HG03460 (cell line): ENCODE measurements around the gene DMRTC2.
"Not testable (repeated sequence)": the region's sequence is repeated elsewhere in the genome, so short reads cannot be mapped to it uniquely, and the experiment has no call there.

Experiments
- ATAC-seq: cut with Tn5 transposase; IDR thresholded peaks from one replicate; pipeline ENCODE4 v1.9.1; 2021; ENCODE audit not compliant: unreplicated experiment

DMRTC2 gene

GRCh38 chr19:41869374-41869955, 24.6 kb downstream of the DMRTC2 start:
- no peak for ATAC-seq

GRCh38 chr19:41870401-41870873, 25.6 kb downstream of the DMRTC2 start:
- no peak for ATAC-seq

GRCh38 chr19:41871573-41872383, 26.9 kb downstream of the DMRTC2 start:
- peak; percentile 58 for ATAC-seq

GRCh38 chr19:41872384-41872774, 27.5 kb downstream of the DMRTC2 start:
- ATAC-seq, result no peak

GRCh38 chr19:41872775-41873647, 28.2 kb downstream of the DMRTC2 start:
- no peak for ATAC-seq

- not testable (repeated sequence) for ATAC-seq
Measured at GRCh38 chr19:41875973-41876372, 31.1 kb downstream of the DMRTC2 start.

GRCh38 chr19:41876847-41877832, 32.3 kb downstream of the DMRTC2 start, which contains the start of gene CD79A:
Gene CD79A, plus strand, starts transcription at chr19:41877279. Its CDS starts 26 bp downstream, at chr19:41877305.
- peak; percentile 67 for ATAC-seq

- ATAC-seq, result no peak
Measured at GRCh38 chr19:41877916-41878905, 33.4 kb downstream of the DMRTC2 start.

- ATAC-seq, result no peak
Measured at GRCh38 chr19:41879080-41879479, 34.2 kb downstream of the DMRTC2 start.

- no peak for ATAC-seq
Measured at GRCh38 chr19:41879670-41880328, 35.0 kb downstream of the DMRTC2 start.

GRCh38 chr19:41880329-41880708, 35.5 kb downstream of the DMRTC2 start:
- ATAC-seq, result no peak

GRCh38 chr19:41882568-41883462, 38.0 kb downstream of the DMRTC2 start, which contains the start of gene ARHGEF1:
Gene ARHGEF1, plus strand, starts transcription at chr19:41883184. Its CDS starts 4,899 bp downstream, at chr19:41888083.
- no peak for ATAC-seq

- no peak for ATAC-seq
Measured at GRCh38 chr19:41883463-41883820, 38.6 kb downstream of the DMRTC2 start.

- peak; percentile 68 for ATAC-seq
Measured at GRCh38 chr19:41883821-41884733, 39.2 kb downstream of the DMRTC2 start.

- no peak for ATAC-seq
Measured at GRCh38 chr19:41886761-41887710, 42.2 kb downstream of the DMRTC2 start.
